Mucosa of descending colon (tissue), 3 donors: Measurements from ENCODE around the gene KCNF1. TPM values are rescaled to one million over a fixed set of nuclear protein-coding genes. Genes with fewer than 3 reads are reported as not detected.

Experiments
- ATAC-seq: fragments of 200-7000 bp; cut with Tn5 transposase; one replicate; pipeline ENCODE4 v1.9.1; 2020; ENCODE audit warnings: mild to moderate bottlenecking, moderate library complexity
- DNase-seq, 3 donors: peaks; one replicate each; pipeline ENCODE4 v3.0.0-alpha.2; 2020
- H3K36me3 ChIP-seq: fragments of 200-600 bp; one replicate; pipeline ENCODE4 v1.8.0; 2021; ENCODE audit warnings: low read depth, mild to moderate bottlenecking
- H3K4me1 ChIP-seq: fragments of 200-600 bp; one replicate; pipeline ENCODE4 v1.8.0; 2021; ENCODE audit warnings: low read depth, mild to moderate bottlenecking
- H3K4me3 ChIP-seq: fragments of 200-600 bp; one replicate; pipeline ENCODE4 v1.8.0; 2021; ENCODE audit warnings: mild to moderate bottlenecking
- H3K9me3 ChIP-seq: fragments of 200-600 bp; one replicate; pipeline ENCODE4 v1.8.0; 2021; ENCODE audit warnings: mild to moderate bottlenecking
- intact Hi-C, 2 donors: fragments of 100-400 bp; cut with DNase I in 1 of 2; cut with micrococcal nuclease in 1 of 2; formaldehyde crosslinking; loops; one replicate each; pipeline versions ENCODE4 v1.11.0 to v1.11.1; 2022; cut with DNase I, micrococcal nuclease
- total RNA-seq, 3 donors: library from RNA; stranded (reverse); fragmentation: NEBNext Ultra II Directional in 2 of 3; extraction: Animal tissue kit (Norgen Biotek cat#: 25700) in 2 of 3; gene quantifications; one replicate each; pipeline versions ENCODE4 v1.2.1 to v1.2.4, GENCODE V29; 2021 to 2023
- TF ChIP-seq, protein P1 (sequence below): fragments of 200-600 bp; IDR thresholded peaks from one replicate; pipeline ENCODE4 v1.8.0; 2022; ENCODE audit warnings: antibody characterized with exemption, mild to moderate bottlenecking
- donor health status: DM: no; HTN: no; CAD: no; lungs with moderate emphysema.
- donor health status: DM: no; HTN: no; CAD: no.
- donor health status: DM: no; HTN: yes; CAD: no.

Gene KCNF1
- total RNA-seq, 3 donors from 2014 or later, result 0.32 to 0.99 (median 0.78) TPM

- no peaks in the 10 kb centered on the region for H3K36me3 ChIP-seq
- H3K4me1 ChIP-seq, result peaks cover 10% of the 10 kb centered on the region
- no peak overlapping the region for H3K4me3 ChIP-seq
- TF ChIP-seq, protein P1, sequence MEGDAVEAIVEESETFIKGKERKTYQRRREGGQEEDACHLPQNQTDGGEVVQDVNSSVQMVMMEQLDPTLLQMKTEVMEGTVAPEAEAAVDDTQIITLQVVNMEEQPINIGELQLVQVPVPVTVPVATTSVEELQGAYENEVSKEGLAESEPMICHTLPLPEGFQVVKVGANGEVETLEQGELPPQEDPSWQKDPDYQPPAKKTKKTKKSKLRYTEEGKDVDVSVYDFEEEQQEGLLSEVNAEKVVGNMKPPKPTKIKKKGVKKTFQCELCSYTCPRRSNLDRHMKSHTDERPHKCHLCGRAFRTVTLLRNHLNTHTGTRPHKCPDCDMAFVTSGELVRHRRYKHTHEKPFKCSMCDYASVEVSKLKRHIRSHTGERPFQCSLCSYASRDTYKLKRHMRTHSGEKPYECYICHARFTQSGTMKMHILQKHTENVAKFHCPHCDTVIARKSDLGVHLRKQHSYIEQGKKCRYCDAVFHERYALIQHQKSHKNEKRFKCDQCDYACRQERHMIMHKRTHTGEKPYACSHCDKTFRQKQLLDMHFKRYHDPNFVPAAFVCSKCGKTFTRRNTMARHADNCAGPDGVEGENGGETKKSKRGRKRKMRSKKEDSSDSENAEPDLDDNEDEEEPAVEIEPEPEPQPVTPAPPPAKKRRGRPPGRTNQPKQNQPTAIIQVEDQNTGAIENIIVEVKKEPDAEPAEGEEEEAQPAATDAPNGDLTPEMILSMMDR, result no peak
- intact Hi-C loops, result no loop called here
- DNase-seq (no peak), ATAC-seq (no peak)
- no peaks in the 10 kb centered on the region for H3K9me3 ChIP-seq
Measured at GRCh38 chr2:10905006-10905861, 6.5 kb upstream of the KCNF1 start.

DNA sequence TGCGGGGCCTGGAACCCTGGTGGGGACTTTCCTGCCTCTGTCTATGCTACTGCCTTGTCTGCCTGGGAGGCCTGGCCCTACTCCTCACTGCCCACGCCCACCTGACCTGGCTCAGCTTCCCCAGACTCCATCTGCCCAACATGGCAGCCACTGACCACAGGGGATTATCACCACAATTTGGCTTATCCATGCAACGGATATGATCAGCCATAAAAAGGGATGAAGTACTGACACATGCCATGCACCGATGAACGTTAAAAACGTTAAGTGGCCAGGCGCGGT lies 5.9 kb upstream of the KCNF1 start:
- no peaks in the 10 kb centered on the region for H3K9me3 ChIP-seq
- H3K36me3 ChIP-seq, result no peaks in the 10 kb centered on the region
- DNase-seq (no peak), ATAC-seq (no peak)
- intact Hi-C loops, result no loop called here
- H3K4me3 ChIP-seq, result no peak overlapping the region
- TF ChIP-seq, protein P1, result no peak
- H3K4me1 ChIP-seq, result peaks cover 8% of the 10 kb centered on the region

DNA sequence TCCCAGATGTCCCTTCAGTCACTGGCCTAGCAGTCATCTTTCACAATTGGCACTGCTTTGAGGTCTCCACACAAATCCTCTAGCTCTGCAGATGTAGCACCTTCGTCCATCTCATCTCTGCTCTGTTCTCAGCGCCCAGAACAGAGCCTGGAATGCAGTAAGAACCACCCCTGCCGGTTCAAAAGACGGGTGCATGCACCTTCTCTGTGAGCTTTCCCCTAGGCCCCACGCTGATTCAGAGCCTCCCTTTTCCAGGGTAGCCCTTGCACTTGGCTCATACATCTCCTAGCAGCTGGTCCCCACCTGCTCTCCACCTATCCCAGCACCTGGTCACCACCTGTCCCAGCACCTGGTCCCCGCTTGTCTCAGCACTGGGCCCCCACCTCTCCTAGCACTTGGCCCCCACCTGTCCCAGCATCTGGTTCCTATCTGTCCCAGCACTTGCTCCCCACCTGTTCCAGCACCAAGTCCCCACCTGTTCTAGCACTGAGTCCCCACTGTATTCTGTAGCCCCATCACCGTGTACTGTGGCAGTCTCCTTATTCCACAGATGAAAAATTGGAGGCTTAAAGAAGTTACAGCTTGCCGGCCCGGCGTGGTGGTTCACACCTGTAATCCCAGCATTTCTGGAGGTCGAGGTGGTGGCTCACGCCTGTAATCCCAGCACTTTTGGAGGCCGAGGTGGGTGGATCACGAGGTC lies 4.7 kb upstream of the KCNF1 start:
- Histone ChIP-seq H3K4me1 (no peaks in the 10 kb centered on the region), H3K9me3 (no peaks in the 10 kb centered on the region), H3K4me3 (no peak overlapping the region), H3K36me3 (no peaks in the 10 kb centered on the region)
- no peak for DNase-seq
- intact Hi-C loops, result no loop called here
- TF ChIP-seq, protein P1, result no peak
- no peak for ATAC-seq

DNA sequence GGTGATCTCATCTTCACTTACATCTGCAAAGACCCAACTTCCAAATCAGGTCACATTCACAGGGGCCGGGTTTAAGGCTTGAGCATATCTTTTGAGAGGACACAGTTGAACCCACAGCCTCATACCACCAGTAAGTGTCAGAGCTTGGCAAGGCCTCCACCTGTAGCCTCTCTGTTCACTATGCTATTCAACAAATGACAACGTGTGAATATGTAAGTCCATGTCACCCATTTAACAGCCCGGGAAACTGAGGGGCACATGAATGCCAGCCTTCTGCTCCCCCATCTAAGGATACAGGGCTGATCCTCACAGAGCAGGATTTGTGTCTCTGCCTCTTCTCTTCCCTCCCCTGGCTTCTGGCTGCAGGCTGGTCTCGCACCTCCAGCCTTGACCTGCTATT lies 3.5 kb upstream of the KCNF1 start:
- DNase-seq (no peak), ATAC-seq (no peak)
- intact Hi-C loops, result no loop called here
- Histone ChIP-seq H3K9me3 (no peaks in the 10 kb centered on the region), H3K36me3 (no peaks in the 10 kb centered on the region), H3K4me3 (no peak overlapping the region), H3K4me1 (no peaks in the 10 kb centered on the region)
- TF ChIP-seq, protein P1, result no peak

DNA sequence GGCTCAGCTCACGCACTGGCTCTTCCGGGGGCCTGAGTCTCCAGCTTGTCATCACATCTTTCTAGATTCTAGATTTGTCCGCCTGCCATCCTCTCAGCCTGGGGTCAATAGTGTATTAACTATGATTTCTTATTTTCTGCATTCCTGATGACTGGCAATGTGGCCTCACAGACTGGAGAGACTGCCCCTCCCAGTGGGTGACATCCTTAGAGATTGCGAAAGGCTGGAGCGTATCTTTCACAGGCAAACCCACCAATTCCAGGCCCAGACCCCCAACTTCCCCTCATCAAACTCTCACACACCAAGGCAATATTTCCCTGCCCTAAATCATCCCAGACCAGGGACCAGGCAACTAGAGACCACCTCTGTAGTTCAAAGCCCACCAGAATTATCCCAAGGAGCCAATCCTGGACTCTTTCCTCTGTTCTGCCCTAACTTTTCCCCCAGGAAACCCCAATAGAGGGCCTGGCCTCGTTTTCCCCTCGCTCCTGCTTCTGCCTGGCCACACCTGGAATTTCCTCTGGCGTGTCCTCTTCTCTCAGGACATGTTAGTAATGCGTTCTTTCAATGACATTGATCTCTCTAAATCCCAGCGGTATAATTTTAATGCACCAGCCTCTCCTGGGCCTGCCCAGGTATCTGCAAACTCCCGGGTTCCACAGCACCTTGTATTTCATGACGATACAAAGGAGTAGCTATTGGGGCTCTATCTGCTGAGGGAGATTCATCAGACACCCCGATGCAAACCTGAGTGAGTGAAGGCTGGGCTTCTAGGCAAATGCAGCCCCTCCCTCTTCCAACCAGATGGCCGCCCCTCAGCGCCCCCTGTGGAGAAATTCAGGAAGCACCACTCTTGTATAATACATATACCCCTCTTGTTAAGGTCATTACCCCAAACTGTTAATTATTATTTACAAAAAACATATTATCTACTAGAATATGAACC lies 2.4 kb upstream of the KCNF1 start:
- no peaks in the 10 kb centered on the region for H3K9me3 ChIP-seq
- no peaks in the 10 kb centered on the region for H3K36me3 ChIP-seq
- no peak overlapping the region for H3K4me3 ChIP-seq
- ATAC-seq (no peak), DNase-seq (peak in 1 of 3 donors; percentile 18)
- H3K4me1 ChIP-seq, result no peaks in the 10 kb centered on the region
- TF ChIP-seq, protein P1, result no peak
- intact Hi-C loops, result no loop called here
